Transverse colon (tissue), 4 donors: ENCODE data around the gene NAA38. TPM values are rescaled to one million over a fixed set of nuclear protein-coding genes. Genes with fewer than 3 reads are reported as not detected.
A peak's percentile ranks its signal among the peaks of the same experiment; 100 is the strongest.

Source experiments
- DNase-seq: peaks from one replicate; pipeline ENCODE4 v3.0.0-alpha.2; 2019
- H3K27ac ChIP-seq, 4 donors: fragments of 200-600 bp; sonication (generic); 2 replicates each; pipeline ENCODE4 v1.5.1; 2016 to 2018; ENCODE audit warnings: inconsistent platforms in 4 of 4
- H3K27me3 ChIP-seq: fragments of 200-600 bp; sonication (generic); 2 replicates; pipeline ENCODE4 v1.5.1; 2017; ENCODE audit warnings: inconsistent platforms
- H3K36me3 ChIP-seq, 4 donors: fragments of 200-600 bp; sonication (generic); 2 replicates each; pipeline ENCODE4 v1.5.1; 2017 to 2019; ENCODE audit warnings: inconsistent platforms in 4 of 4
- H3K4me1 ChIP-seq, 4 donors: fragments of 200-600 bp; sonication (generic); 2 replicates each; pipeline ENCODE4 v1.5.1; 2017 to 2020; ENCODE audit warnings: inconsistent platforms in 4 of 4
- H3K4me3 ChIP-seq, 4 donors: fragments of 200-600 bp; sonication (generic); 1 replicate in 1 of 4; 2 replicates in 3 of 4; pipeline versions ENCODE4 v1.5.1 to v1.6.1; 2017 to 2019; ENCODE audit warnings: inconsistent platforms in 4 of 4
- H3K9me3 ChIP-seq, 2 donors: fragments of 200-600 bp; sonication (generic); 2 replicates each; pipeline ENCODE4 v1.5.1; 2017 to 2019; ENCODE audit warnings: inconsistent platforms in 2 of 2
- EP300 ChIP-seq: sonication (generic); formaldehyde crosslinking; IDR thresholded peaks from one replicate; pipeline ENCODE4 v1.6.1; 2017; ENCODE audit warnings: antibody characterized with exemption, low read depth
- POLR2A ChIP-seq: fragments of 450-650 bp; IDR thresholded peaks from one replicate; pipeline ENCODE4 v1.6.1; 2016; ENCODE audit warnings: antibody characterized with exemption, mild to moderate bottlenecking, moderate library complexity
- POLR2AphosphoS5 ChIP-seq, 3 donors: sonication (generic); formaldehyde crosslinking; IDR thresholded peaks; one replicate each; pipeline ENCODE4 v1.6.1; 2016; ENCODE audit warnings: antibody characterized with exemption in 3 of 3
- WGBS, 2 donors: methylation state at CpG; one replicate each; pipeline ENCODE4 v1.1.5; 2018; ENCODE audit warnings: low coverage in 1 of 2; 5-methylcytosine and 5-hydroxymethylcytosine counted together
- in situ Hi-C, 4 donors: fragments of 200-750 bp; cut with MboI; loops; one replicate each; pipeline versions ENCODE4 v1.15.0 to v1.15.1; 2017; ENCODE audit warnings: low sequenced_read_pairs in 3 of 4, low pct_ligation_motif_present in 1 of 4, low pct_unique_long_range_greater_than_20kb in 1 of 4
- intact Hi-C: fragments of 100-400 bp; cut with DNase I; formaldehyde crosslinking; loops from one replicate; pipeline ENCODE4 v1.15.1; 2023; ENCODE audit warnings: low total_unique reads
- total RNA-seq, 4 donors: library from RNA; depleted of rRNA; stranded (reverse); fragments of >200 nt; gene quantifications; one replicate each; pipeline ENCODE4 v1.1.0, GENCODE V29; 2016
- TF ChIP-seq, protein P1 (sequence below), 5 experiments: fragments of 200-600 bp in 3 of 5; fragments of 450-650 bp in 2 of 5; sonication (generic) in 3 of 5; IDR thresholded peaks; 1 replicate in 2 of 5; 2 replicates in 3 of 5; pipeline ENCODE4 v1.5.1; 2016 to 2017; ENCODE audit warnings: antibody characterized with exemption in 5 of 5, inconsistent platforms in 3 of 5, mild to moderate bottlenecking in 2 of 5, moderate library complexity in 1 of 5

The NAA38 gene
- total RNA-seq, 4 donors from 2014 or later = 59.8 to 95.3 (median 86.5) TPM

DNA sequence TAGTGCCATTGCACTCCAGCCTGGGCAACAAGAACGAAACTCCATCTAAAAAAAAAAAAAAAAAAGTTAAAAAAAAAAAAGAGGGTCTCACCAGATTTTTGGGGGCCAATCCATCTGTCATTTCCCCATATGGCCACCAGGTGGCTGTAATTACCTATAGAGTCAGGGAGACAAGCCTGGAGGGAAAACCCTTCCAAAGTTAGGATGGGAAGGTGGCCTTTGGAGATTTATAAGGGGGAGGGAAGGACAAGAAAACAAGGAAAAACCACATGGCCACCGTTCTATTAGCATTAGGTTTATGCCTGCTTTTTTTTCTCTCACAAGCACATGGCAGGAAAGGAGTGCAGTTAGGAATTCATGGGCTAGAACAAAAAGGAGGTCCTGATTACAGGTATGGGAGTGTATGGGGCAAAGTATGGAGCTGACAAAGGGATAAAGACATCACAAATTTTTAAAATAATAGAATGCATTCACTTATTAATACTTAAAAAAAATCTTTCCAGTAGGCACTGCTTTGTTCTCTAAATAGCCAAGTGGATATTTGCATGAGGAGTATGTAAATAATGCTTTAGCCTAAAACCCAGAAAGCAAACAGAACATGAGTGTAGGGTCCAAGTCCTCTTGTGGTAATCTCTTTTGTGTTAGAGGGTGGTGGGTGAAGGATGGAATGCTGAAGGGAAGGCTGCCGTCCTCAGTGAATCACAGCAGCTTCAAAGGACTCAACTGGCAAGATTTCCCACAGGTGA lies 5.5 kb upstream of the NAA38 start:
- DNase-seq = peak; percentile 31
- H3K27me3 ChIP-seq = no peaks in the 10 kb centered on the region
- H3K36me3 ChIP-seq = no peaks in the 10 kb centered on the region
- in situ Hi-C loops = loop anchor here in 2 of 4 donors (25.0 kb wide), 1 partner anchor 124 kb away; no protein-coding TSS in a partner anchor
- no peak overlapping the region for H3K4me3 ChIP-seq
- H3K9me3 ChIP-seq = no peaks in the 10 kb centered on the region
- no peak overlapping the region for H3K27ac ChIP-seq
- intact Hi-C loops = loop anchor here (5.0 to 10.0 kb wide), 2 partner anchors 62 to 124 kb away; partner anchors contain the start of gene KCNAB3
- TF ChIP-seq POLR2A = no peak
- TF ChIP-seq EP300 = no peak
- no peak for TF ChIP-seq POLR2AphosphoS5 (IDR thresholded peaks at IDR 0.05)
- TF ChIP-seq, protein P1, sequence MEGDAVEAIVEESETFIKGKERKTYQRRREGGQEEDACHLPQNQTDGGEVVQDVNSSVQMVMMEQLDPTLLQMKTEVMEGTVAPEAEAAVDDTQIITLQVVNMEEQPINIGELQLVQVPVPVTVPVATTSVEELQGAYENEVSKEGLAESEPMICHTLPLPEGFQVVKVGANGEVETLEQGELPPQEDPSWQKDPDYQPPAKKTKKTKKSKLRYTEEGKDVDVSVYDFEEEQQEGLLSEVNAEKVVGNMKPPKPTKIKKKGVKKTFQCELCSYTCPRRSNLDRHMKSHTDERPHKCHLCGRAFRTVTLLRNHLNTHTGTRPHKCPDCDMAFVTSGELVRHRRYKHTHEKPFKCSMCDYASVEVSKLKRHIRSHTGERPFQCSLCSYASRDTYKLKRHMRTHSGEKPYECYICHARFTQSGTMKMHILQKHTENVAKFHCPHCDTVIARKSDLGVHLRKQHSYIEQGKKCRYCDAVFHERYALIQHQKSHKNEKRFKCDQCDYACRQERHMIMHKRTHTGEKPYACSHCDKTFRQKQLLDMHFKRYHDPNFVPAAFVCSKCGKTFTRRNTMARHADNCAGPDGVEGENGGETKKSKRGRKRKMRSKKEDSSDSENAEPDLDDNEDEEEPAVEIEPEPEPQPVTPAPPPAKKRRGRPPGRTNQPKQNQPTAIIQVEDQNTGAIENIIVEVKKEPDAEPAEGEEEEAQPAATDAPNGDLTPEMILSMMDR (IDR thresholded peaks at IDR 0.05) = peak; percentile 81 to 94 (median 86)
- peaks cover 6 to 27% (median 15%) of the 10 kb centered on the region in 4 donors for H3K4me1 ChIP-seq
- WGBS, 2 donors = 0 to 30% methylated on average over 1 to 3 of the region's 3 CpGs

DNA sequence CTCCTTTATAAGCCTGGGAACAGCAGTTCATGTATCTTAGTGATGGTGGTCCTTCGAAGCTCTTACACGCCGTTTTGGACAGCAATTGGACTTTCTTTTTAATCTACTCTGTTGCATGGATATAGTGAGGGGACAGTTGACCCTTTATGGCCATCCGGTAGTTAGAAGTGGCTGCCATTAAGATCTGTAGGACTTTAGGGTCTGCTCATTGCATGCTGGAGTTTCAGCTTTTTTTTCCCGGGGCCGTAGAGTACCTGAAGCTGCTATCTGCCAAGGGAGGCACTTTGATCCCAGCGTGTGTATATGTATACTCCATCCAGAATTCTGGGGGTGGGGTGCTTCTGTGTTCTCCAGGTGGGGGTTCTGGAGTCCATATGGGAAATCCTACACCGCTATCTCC lies 1.7 kb upstream of the NAA38 start:
- intact Hi-C loops = loop anchor here (5.0 to 10.0 kb wide), 2 partner anchors 33 to 114 kb away; no protein-coding TSS in a partner anchor
- Histone ChIP-seq H3K9me3 (no peaks in the 10 kb centered on the region), H3K27me3 (no peaks in the 10 kb centered on the region), H3K36me3 (peaks cover 0 to under 1% (median 0%) of the 10 kb centered on the region in 4 donors), H3K4me3 (peak overlapping the region in 2 of 4 donors; percentile 50 to 62), H3K27ac (peak overlapping the region in 2 of 4 donors; percentile 90 to 97), H3K4me1 (peaks cover 23 to 40% (median 30%) of the 10 kb centered on the region in 4 donors)
- in situ Hi-C loops = loop anchor here in 2 of 4 donors (25.0 kb wide), 1 partner anchor 128 kb away; no protein-coding TSS in a partner anchor
- DNase-seq = no peak
- TF ChIP-seq POLR2A (no peak), EP300 (no peak), POLR2AphosphoS5 (IDR thresholded peaks at IDR 0.05) (no peak)
- TF ChIP-seq, protein P1 (IDR thresholded peaks at IDR 0.05) = no peak
- 82 to 90% methylated on average over 2 to 8 of the region's 8 CpGs for WGBS, 2 donors

DNA sequence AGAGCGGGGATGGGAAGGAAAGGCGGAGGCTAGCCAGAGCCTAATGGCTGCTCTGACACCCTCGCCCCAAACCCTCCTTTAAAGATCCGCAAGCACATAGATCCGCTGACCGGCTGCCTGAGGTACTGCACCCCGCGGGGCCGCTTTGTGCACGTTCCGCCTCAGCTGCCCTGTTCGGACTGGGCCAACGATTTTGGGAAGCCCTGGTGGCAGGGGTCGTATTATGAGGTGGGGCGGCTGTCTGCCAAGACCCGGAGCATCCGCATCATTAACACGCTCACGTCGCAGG lies 1.1 kb upstream of the NAA38 start:
- intact Hi-C loops (loop anchor here (5.0 to 10.0 kb wide), 2 partner anchors 34 to 114 kb away; no protein-coding TSS in a partner anchor), in situ Hi-C loops (loop anchor here in 2 of 4 donors (25.0 kb wide), 1 partner anchor 129 kb away; no protein-coding TSS in a partner anchor)
- Histone ChIP-seq H3K4me1 (peaks cover 23 to 40% (median 30%) of the 10 kb centered on the region in 4 donors), H3K9me3 (no peaks in the 10 kb centered on the region), H3K27me3 (no peaks in the 10 kb centered on the region), H3K27ac (peak overlapping the region; percentile 90 to 97 (median 94)), H3K4me3 (peak overlapping the region in 3 of 4 donors; percentile 50 to 62 (median 56)), H3K36me3 (peaks cover 0 to 6% (median 2%) of the 10 kb centered on the region in 4 donors)
- TF ChIP-seq EP300 (no peak), POLR2AphosphoS5 (IDR thresholded peaks at IDR 0.05) (no peak), POLR2A (no peak)
- TF ChIP-seq, protein P1 (IDR thresholded peaks at IDR 0.05) = peak; percentile 31 to 67 (median 55)
- DNase-seq = peak; percentile 53
- 43% methylated on average over 20 of the region's 20 CpGs; no CpG with 5 or more reads in 1 of the 2 donors for WGBS, 2 donors
